ENCODE data around the gene ZNF536. TPM values are rescaled to one million over a fixed set of nuclear protein-coding genes. Genes with fewer than 3 reads are reported as not detected.

Gene ZNF536
- total RNA-seq, 6 experiments from 2014 or later: 0.25 TPM; not detected in 5

DNA sequence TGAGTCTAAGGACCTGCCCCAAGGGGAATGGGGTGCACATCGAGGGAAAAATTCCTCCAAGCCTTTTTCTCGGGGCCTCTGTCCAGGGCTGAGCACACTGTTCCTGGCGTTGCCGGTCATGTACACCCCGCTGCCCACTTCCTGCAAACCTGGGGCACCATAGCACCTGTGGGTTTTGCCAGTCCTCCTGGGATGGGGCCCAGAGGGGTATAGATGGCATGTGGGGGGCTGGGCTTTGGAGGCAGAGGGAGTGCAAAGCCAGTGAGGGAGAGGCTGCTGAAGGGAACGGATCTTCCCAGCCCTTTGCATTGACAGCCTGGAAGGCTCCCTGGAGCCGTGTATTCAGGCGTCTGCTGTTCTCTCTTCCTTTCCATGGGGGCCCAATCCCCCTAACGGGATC is 187.3 kb downstream of the ZNF536 start:
- WGBS (ENCODE audit: insufficient coverage, low coverage, low lambda C conversion rate, missing lambda C conversion rate): 60% methylated on average over 7 of the region's 9 CpGs
- intact Hi-C loops (cut with DNase I): no loop called here

GRCh38 chr19:30562981-30563380 is 190.8 kb downstream of the ZNF536 start:
- no peak overlapping the region for H3K27ac ChIP-seq
- WGBS (ENCODE audit: insufficient coverage, low coverage, low lambda C conversion rate, missing lambda C conversion rate): 74% methylated on average over 8 of the region's 8 CpGs

More for the DNA sequence above, 187.3 kb downstream of the ZNF536 start:
- DNase-seq (no peak), ATAC-seq (no peak)
- Histone ChIP-seq H3K9me3 (no peaks in the 10 kb centered on the region), H3K36me3 (no peaks in the 10 kb centered on the region), H3K4me3 (no peak overlapping the region), H3K4me1 (no peaks in the 10 kb centered on the region), H3K27ac (no peak overlapping the region), H3K27me3 (no peaks in the 10 kb centered on the region)
- TF ChIP-seq CTCF (IDR thresholded peaks at IDR 0.05) (no peak), POLR2A (IDR thresholded peaks at IDR 0.05) (no peak)

GRCh38 chr19:30563691-30564090 is 191.5 kb downstream of the ZNF536 start:
- Histone ChIP-seq H3K27ac (no peak overlapping the region), H3K9me3 (no peaks in the 10 kb centered on the region), H3K27me3 (no peaks in the 10 kb centered on the region), H3K36me3 (no peaks in the 10 kb centered on the region), H3K4me1 (no peaks in the 10 kb centered on the region), H3K4me3 (no peak overlapping the region)
- WGBS (ENCODE audit: insufficient coverage, low coverage, low lambda C conversion rate, missing lambda C conversion rate): no CpG with 5 or more reads among the region's 3 CpGs
- no peak for DNase-seq
- ATAC-seq: no peak
- intact Hi-C loops (cut with DNase I): no loop called here
- TF ChIP-seq POLR2A (IDR thresholded peaks at IDR 0.05) (no peak), CTCF (IDR thresholded peaks at IDR 0.05) (no peak)

More at GRCh38 chr19:30562981-30563380, 190.8 kb downstream of the ZNF536 start:
- Histone ChIP-seq H3K9me3 (no peaks in the 10 kb centered on the region), H3K27me3 (no peaks in the 10 kb centered on the region), H3K36me3 (no peaks in the 10 kb centered on the region), H3K4me1 (no peaks in the 10 kb centered on the region), H3K4me3 (no peak overlapping the region)
- ATAC-seq: no peak
- TF ChIP-seq POLR2A (IDR thresholded peaks at IDR 0.05) (no peak), CTCF (IDR thresholded peaks at IDR 0.05) (no peak)
- intact Hi-C loops (cut with DNase I): no loop called here
- DNase-seq: no peak

- Histone ChIP-seq H3K9me3 (no peaks in the 10 kb centered on the region), H3K36me3 (no peaks in the 10 kb centered on the region), H3K27ac (no peak overlapping the region), H3K4me1 (no peaks in the 10 kb centered on the region), H3K4me3 (no peak overlapping the region), H3K27me3 (no peaks in the 10 kb centered on the region)
- DNase-seq (no peak), ATAC-seq (no peak)
- TF ChIP-seq POLR2A (IDR thresholded peaks at IDR 0.05): no peak
- no peak for TF ChIP-seq CTCF (IDR thresholded peaks at IDR 0.05)
- intact Hi-C loops (cut with DNase I): no loop called here
- 25% methylated on average over 3 of the region's 11 CpGs for WGBS (ENCODE audit: insufficient coverage, low coverage, low lambda C conversion rate, missing lambda C conversion rate)
These were observed 192.4 kb downstream of the ZNF536 start for GRCh38 chr19:30564551-30565011.

DNA sequence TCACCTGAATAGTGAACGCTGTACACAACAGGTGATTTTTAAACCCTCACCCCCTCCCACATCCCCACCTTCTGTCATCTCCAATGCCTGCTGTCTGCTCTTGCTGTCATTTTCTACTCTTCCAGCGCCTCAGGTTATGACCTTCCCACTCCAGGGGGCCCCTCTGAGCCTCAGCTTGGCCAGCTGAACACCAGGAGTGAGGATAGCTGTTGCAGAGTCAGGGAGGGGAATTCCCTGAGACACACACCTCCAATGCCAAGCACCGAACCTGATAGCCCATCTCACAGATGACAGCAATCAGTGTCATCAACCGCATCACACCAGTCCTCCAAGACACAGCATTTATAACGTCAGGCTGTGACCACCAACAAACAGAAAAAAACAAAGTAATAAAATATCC is 193.5 kb downstream of the ZNF536 start:
- no peaks in the 10 kb centered on the region for H3K27me3 ChIP-seq
- DNase-seq (no peak), ATAC-seq (no peak)
- H3K27ac ChIP-seq: no peak overlapping the region
- no peaks in the 10 kb centered on the region for H3K36me3 ChIP-seq
- no peak overlapping the region for H3K4me3 ChIP-seq
- TF ChIP-seq CTCF (IDR thresholded peaks at IDR 0.05): no peak
- no peak for TF ChIP-seq POLR2A (IDR thresholded peaks at IDR 0.05)
- no peaks in the 10 kb centered on the region for H3K9me3 ChIP-seq
- H3K4me1 ChIP-seq: no peaks in the 10 kb centered on the region
- 29% methylated on average over 5 of the region's 5 CpGs for WGBS (ENCODE audit: insufficient coverage, low coverage, low lambda C conversion rate, missing lambda C conversion rate)
- intact Hi-C loops (cut with DNase I): no loop called here

Data from right lobe of liver (tissue), 6 donors.